Ishikawa (cell line): Measurements from ENCODE around the gene COX7A2.

ENCODE experiments used
- CEBPB ChIP-seq: IDR thresholded peaks from 2 replicates; pipeline ENCODE4 v1.6.1; 2012
- CREB1 ChIP-seq: IDR thresholded peaks from 2 replicates; pipeline ENCODE4 v1.6.1; 2012; ENCODE audit warnings: low read depth
- EGR1 ChIP-seq: IDR thresholded peaks from 2 replicates; pipeline ENCODE4 v1.6.1; 2012
- EP300 ChIP-seq: IDR thresholded peaks from 2 replicates; pipeline ENCODE4 v1.6.1; 2012; ENCODE audit warnings: borderline replicate concordance
- FOXM1 ChIP-seq: IDR thresholded peaks from 2 replicates; pipeline ENCODE4 v1.6.1; 2012; ENCODE audit warnings: low read depth, borderline replicate concordance
- MAX ChIP-seq: IDR thresholded peaks from 2 replicates; pipeline ENCODE4 v1.6.1; 2012
- NFIC ChIP-seq: IDR thresholded peaks from 2 replicates; pipeline ENCODE4 v1.6.1; 2012
- RAD21 ChIP-seq: IDR thresholded peaks from 2 replicates; pipeline ENCODE4 v1.6.1; 2012; ENCODE audit warnings: low read depth
- REST ChIP-seq: IDR thresholded peaks from 2 replicates; pipeline ENCODE4 v1.6.1; 2012; ENCODE audit warnings: low read depth, mild to moderate bottlenecking
- TAF1 ChIP-seq: IDR thresholded peaks from 2 replicates; pipeline ENCODE4 v1.6.1; 2012; ENCODE audit warnings: low read depth, mild to moderate bottlenecking
- TCF12 ChIP-seq: IDR thresholded peaks from 2 replicates; pipeline ENCODE4 v1.6.1; 2012; ENCODE audit warnings: low read depth
- TEAD4 ChIP-seq: IDR thresholded peaks from 2 replicates; pipeline ENCODE4 v1.6.1; 2012
- USF1 ChIP-seq: IDR thresholded peaks from 2 replicates; pipeline ENCODE4 v1.6.1; 2012
- YY1 ChIP-seq: IDR thresholded peaks from 2 replicates; pipeline ENCODE4 v1.6.1; 2012; ENCODE audit warnings: low read depth
- ZBTB7A ChIP-seq: IDR thresholded peaks from 2 replicates; pipeline ENCODE4 v1.6.1; 2012; ENCODE audit warnings: low read depth

COX7A2 gene

GRCh38 chr6:75201901-75202672 is 41.5 kb downstream of the COX7A2 start:
- TF ChIP-seq USF1 = no peak
- no peak for TF ChIP-seq CEBPB

- TF ChIP-seq CREB1 (no peak), TAF1 (no peak), EGR1 (no peak), MAX (no peak)
These were observed 42.6 kb downstream of the COX7A2 start for GRCh38 chr6:75201021-75201420.

- TF ChIP-seq RAD21 (no peak), CREB1 (no peak), TEAD4 (no peak), CEBPB (no peak), NFIC (no peak), USF1 (no peak)
These were observed 43.7 kb downstream of the COX7A2 start for GRCh38 chr6:75199889-75200288.

- no peak for TF ChIP-seq RAD21
- TF ChIP-seq TAF1 = no peak
- TF ChIP-seq FOXM1 = no peak
These were observed 47.4 kb downstream of the COX7A2 start for GRCh38 chr6:75196081-75196687.

- TF ChIP-seq ZBTB7A (no peak), REST (no peak), RAD21 (no peak), TEAD4 (no peak), TCF12 (no peak), NFIC (no peak), CREB1 (no peak), USF1 (no peak), MAX (no peak), EGR1 (no peak), CEBPB (no peak), YY1 (no peak), FOXM1 (no peak), EP300 (no peak), TAF1 (no peak)
These were observed 55.2 kb downstream of the COX7A2 start for GRCh38 chr6:75188221-75188925.
